Pancreas (tissue), 10 donors: ENCODE results near the gene TMEM255B. TPM values are rescaled to one million over a fixed set of nuclear protein-coding genes. Genes with fewer than 3 reads are reported as not detected.

ENCODE experiments used
- ATAC-seq, 4 donors: fragments of 200-7000 bp; cut with Tn5 transposase; one replicate each; pipeline versions ENCODE4 v1.8.0 to v1.9.1; 2020; ENCODE audit warnings: mild to moderate bottlenecking in 4 of 4, moderate library complexity in 4 of 4
- DNase-seq, 6 donors: peaks; one replicate each; pipeline ENCODE4 v3.0.0-alpha.2; 2020
- FAIRE-seq: peaks from 2 replicates; lab custom pipeline; 2012; peaks lifted over from hg19 to GRCh38; lab: Jason Lieb, UNC
- H3K27ac ChIP-seq, 4 donors: fragments of 200-600 bp; sonication (generic); 1 replicate in 3 of 4; 2 replicates in 1 of 4; pipeline versions ENCODE4 v1.5.0 to v1.8.0; 2020
- H3K27me3 ChIP-seq, 4 donors: fragments of 200-600 bp; one replicate each; pipeline ENCODE4 v1.8.0; 2021
- H3K36me3 ChIP-seq, 3 donors: fragments of 200-600 bp; sonication (generic) in 1 of 3; one replicate each; pipeline versions ENCODE4 v1.5.0 to v1.8.0; 2020 to 2021
- H3K4me1 ChIP-seq, 3 donors: fragments of 200-600 bp; one replicate each; pipeline ENCODE4 v1.8.0; 2021
- H3K4me3 ChIP-seq, 4 donors: fragments of 200-600 bp; sonication (generic) in 2 of 4; one replicate each; pipeline versions ENCODE4 v1.5.0 to v1.8.0; 2020 to 2021
- H3K9me3 ChIP-seq, 4 donors: fragments of 200-600 bp; one replicate each; pipeline ENCODE4 v1.8.0; 2021
- WGBS, 2 donors: extraction: QIAGEN DNeasy Blood & Tissue Kit; methylation state at CpG; one replicate each; pipeline ENCODE4 v1.1.7; 2013; 5-methylcytosine and 5-hydroxymethylcytosine counted together
- intact Hi-C, 3 donors: fragments of 100-400 bp; cut with DNase I; formaldehyde crosslinking; loops; one replicate each; pipeline versions ENCODE4 v1.11.1 to v1.14.2; 2022
- polyA plus RNA-seq, 2 donors: library from polyadenylated mRNA; stranded (reverse); fragments of 200-250 nt; gene quantifications; one replicate each; pipeline ENCODE4 v1.2.3, GENCODE V29; 2013
- total RNA-seq, 6 donors: library from RNA; stranded (reverse); fragmentation: NEBNext Ultra II Directional in 4 of 6; extraction: Animal tissue kit (Norgen Biotek cat#: 25700) in 4 of 6; gene quantifications; one replicate each; pipeline versions ENCODE4 v1.2.1 to v1.2.4, GENCODE V29; 2021 to 2023
- TF ChIP-seq, protein P1 (sequence below), 4 donors: fragments of 200-600 bp; sonication (generic) in 3 of 4; IDR thresholded peaks; one replicate each; pipeline versions ENCODE4 v1.5.0 to v1.8.0; 2021; ENCODE audit warnings: antibody characterized with exemption in 4 of 4
- donor health status: healthy with polysubstance abuse.
- donor health status: DM: no; HTN: no; CAD: no; lungs with moderate emphysema.
- donor health status: DM: no; HTN: no; CAD: no.
- donor health status: control.
- donor health status: control.
- donor health status: Bipolar disorder and iron deficiency.
- donor health status: DM: yes; HTN: yes; CAD: no.
- donor health status: DM: no; HTN: no; CAD: no.
- donor health status: DM: no; HTN: no; CAD: no.
- donor health status: DM: yes; HTN: yes; CAD: no.

The TMEM255B gene
- total and polyA plus RNA-seq, 8 donors = 1.8 to 17.9 (median 4.4) TPM

DNA sequence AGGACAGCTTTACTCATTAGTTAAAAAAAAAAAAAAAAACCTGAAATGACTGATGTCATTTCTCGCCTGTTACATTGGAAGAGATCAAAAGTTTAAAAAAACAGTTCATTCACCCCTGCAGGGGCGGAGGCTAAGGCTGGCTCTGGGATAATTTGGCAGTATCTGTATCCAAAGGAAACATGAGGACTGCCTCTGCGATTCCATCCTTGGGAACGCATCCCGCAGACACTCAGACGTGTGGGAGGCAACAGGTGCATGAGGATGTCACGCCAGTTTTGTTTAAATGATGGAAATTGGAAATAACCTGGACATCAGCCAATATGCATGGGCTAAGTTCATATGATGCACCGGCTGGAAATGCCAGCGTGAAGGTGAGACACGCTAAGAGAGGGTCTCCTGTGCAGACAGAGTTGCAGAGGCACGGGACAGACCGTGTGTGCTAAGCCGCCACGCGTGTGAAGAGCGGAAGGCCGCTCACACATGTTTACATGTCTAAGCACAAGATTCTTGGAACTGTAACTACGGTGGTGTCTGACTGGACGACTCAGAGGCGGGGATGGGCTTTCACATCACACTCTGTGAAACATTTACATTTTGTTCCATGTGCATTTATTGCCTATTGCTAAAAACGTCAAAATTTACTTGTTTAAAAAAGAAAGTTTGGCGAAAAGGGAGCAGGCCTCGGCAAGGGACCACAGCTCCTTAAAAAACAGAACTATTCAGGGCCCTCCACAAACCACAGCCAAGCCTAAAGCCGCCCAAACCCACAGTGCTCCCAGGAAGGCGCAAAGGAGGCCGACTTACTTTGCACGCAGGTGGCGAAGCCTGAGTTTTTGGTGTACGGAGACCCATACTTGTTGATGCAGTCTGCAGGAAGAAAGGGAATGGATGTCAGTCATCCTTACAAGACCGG is 87.0 kb downstream of the TMEM255B start:
- ATAC-seq = no peak
- H3K27me3 ChIP-seq = no peaks in the 10 kb centered on the region
- TF ChIP-seq, protein P1, sequence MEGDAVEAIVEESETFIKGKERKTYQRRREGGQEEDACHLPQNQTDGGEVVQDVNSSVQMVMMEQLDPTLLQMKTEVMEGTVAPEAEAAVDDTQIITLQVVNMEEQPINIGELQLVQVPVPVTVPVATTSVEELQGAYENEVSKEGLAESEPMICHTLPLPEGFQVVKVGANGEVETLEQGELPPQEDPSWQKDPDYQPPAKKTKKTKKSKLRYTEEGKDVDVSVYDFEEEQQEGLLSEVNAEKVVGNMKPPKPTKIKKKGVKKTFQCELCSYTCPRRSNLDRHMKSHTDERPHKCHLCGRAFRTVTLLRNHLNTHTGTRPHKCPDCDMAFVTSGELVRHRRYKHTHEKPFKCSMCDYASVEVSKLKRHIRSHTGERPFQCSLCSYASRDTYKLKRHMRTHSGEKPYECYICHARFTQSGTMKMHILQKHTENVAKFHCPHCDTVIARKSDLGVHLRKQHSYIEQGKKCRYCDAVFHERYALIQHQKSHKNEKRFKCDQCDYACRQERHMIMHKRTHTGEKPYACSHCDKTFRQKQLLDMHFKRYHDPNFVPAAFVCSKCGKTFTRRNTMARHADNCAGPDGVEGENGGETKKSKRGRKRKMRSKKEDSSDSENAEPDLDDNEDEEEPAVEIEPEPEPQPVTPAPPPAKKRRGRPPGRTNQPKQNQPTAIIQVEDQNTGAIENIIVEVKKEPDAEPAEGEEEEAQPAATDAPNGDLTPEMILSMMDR (IDR thresholded peaks at IDR 0.05) = no peak
- peak in 2 of 6 donors; percentile 13 to 24 for DNase-seq
- H3K27ac ChIP-seq = no peak overlapping the region
- FAIRE-seq = no peak
- WGBS, 2 donors = 85 to 88% methylated on average over 30 of the region's 30 CpGs
- intact Hi-C loops = no loop called here
- H3K4me1 ChIP-seq = no peaks in the 10 kb centered on the region
- no peak overlapping the region for H3K4me3 ChIP-seq
- no peaks in the 10 kb centered on the region for H3K9me3 ChIP-seq
- H3K36me3 ChIP-seq = peaks cover 0 to 11% (median 0%) of the 10 kb centered on the region in 3 donors

DNA sequence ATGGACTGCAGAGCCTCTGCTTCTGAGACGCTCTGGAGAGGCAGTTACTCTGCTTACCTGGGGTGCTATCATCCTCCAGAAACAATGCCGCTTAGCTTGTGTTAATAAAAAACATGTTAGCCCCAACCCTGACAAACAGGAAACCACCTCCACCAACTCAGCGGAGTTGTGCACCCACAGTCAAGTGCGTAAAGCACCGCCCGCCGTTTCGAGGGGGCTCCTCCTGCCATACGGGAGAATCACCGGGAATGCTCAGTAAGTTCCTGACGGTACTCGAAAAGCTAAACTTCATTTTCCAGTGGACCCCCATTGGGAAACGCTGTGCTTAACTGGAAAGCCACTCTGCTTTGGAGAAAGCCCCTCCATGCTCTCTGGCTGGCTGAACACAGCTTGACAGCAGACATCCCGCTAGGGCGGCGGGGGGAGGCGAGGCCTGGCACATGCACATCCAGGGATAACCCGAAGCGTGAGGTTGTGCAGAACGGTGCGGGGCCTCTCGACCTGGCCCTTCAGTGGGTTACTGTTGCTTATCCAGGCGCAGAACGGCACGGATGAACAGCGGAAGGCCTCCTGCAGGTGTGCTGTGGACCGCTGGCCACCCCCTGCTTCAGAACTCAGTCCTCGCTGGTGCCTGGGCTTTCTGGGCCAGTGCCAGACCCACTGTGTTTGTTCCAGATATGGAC is 87.8 kb downstream of the TMEM255B start:
- Histone ChIP-seq H3K9me3 (no peaks in the 10 kb centered on the region), H3K27ac (no peak overlapping the region), H3K4me3 (no peak overlapping the region), H3K4me1 (no peaks in the 10 kb centered on the region), H3K36me3 (peaks cover 0 to 11% (median 0%) of the 10 kb centered on the region in 3 donors), H3K27me3 (no peaks in the 10 kb centered on the region)
- intact Hi-C loops = no loop called here
- TF ChIP-seq, protein P1 (IDR thresholded peaks at IDR 0.05) = no peak
- 89 to 93% methylated on average over 28 of the region's 28 CpGs for WGBS, 2 donors
- DNase-seq (peak in 3 of 6 donors; percentile 7 to 36 (median 31)), ATAC-seq (no peak), FAIRE-seq (no peak)

DNA sequence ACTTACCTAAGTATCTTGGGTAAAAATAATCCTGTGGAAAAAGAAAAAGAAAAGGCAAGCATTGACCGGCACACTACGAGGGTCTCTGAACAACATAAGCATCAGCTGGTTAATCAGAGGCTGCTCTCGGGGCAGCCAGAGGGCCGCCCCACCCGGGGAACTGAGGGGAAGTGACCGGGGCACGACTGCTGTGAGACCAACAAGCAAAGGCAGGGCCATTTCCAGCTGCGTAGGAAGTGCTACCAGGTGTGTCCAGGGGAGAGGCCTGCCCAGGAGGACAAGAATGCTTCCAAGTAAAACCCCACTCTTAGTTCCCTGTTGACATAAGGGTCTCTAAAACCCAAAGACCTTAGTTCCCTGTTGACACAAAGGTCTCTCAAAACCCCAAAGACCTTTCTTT is 89.0 kb downstream of the TMEM255B start:
- Histone ChIP-seq H3K4me1 (peaks cover 3 to 4% (median 4%) of the 10 kb centered on the region in 3 donors), H3K9me3 (no peaks in the 10 kb centered on the region), H3K4me3 (no peak overlapping the region), H3K27ac (no peak overlapping the region), H3K36me3 (peaks cover 0 to 11% (median 0%) of the 10 kb centered on the region in 3 donors), H3K27me3 (no peaks in the 10 kb centered on the region)
- WGBS, 2 donors = 78 to 83% methylated on average over 8 of the region's 8 CpGs
- ATAC-seq (no peak), DNase-seq (peak in 2 of 6 donors; percentile 7 to 19), FAIRE-seq (no peak)
- TF ChIP-seq, protein P1 (IDR thresholded peaks at IDR 0.05) = no peak
- intact Hi-C loops = no loop called here

DNA sequence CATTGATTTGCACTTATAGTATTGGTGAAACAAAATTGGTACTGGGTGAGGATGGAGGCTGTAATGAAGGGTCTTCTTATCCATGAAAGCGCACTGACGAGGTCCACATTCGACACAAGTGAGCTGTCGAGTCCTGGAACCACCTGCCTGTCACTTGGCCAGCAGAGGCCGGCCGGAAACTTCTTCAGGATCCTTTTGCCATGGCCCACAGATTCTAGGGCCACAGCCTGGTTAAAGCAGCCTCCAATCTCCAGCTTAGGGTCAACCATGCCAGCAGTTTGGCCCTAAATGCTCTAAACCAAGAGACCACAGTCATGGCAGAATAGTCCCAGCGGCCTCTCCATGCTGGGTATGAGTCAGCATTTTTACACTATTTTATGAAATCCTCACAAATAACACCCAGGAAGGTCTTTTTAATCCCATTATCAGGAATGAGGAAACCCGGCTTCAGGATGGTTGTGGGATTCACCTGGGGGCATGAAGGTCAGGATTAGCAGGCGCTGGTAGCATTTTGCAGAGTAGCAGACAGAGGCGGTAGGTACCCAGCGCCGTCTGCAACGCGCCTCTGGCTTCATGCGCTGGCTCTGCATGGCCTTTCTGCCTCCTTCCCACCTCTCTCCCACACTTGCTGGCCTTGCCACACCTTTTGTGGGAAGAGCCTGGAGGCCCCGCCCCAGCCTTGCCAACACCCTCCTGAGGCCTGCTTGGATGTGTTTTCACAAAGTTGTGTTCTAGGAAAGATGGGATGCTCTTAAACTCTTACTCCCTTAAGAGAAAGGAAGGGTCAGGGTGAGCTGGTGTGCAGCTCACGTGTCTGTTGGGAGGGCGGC is 89.6 kb downstream of the TMEM255B start:
- H3K9me3 ChIP-seq = no peaks in the 10 kb centered on the region
- H3K27ac ChIP-seq = no peak overlapping the region
- intact Hi-C loops = no loop called here
- DNase-seq (peak in 2 of 6 donors; percentile 17 to 40), FAIRE-seq (no peak), ATAC-seq (peak in 2 of 4 donors; percentile 28 to 40)
- TF ChIP-seq, protein P1 (IDR thresholded peaks at IDR 0.05) = no peak
- H3K4me1 ChIP-seq = peaks cover 6 to 10% (median 8%) of the 10 kb centered on the region in 3 donors
- peaks cover 0 to 7% (median 0%) of the 10 kb centered on the region in 3 donors for H3K36me3 ChIP-seq
- no peak overlapping the region for H3K4me3 ChIP-seq
- 89 to 92% methylated on average over 18 of the region's 18 CpGs for WGBS, 2 donors
- H3K27me3 ChIP-seq = no peaks in the 10 kb centered on the region
